WTC11 (cell line): ENCODE results near the gene MTHFD1L. TPM values are rescaled to one million over a fixed set of nuclear protein-coding genes. Genes with fewer than 3 reads are reported as not detected.

ENCODE experiments used
- ATAC-seq: fragments of 200-7000 bp; cut with Tn5 transposase; 2 replicates; pipeline ENCODE4 v1.10.0; 2021; ENCODE audit warnings: mild to moderate bottlenecking, moderate library complexity
- CTCF ChIA-PET: fragments of 300-600 bp; sonication (Branson Sonifier 250); formaldehyde crosslinking; loops from one replicate; lab custom pipeline; 2021; ENCODE audit warnings: antibody characterized with exemption; lab: Charles Lee
- POLR2A ChIA-PET: fragments of 350-600 bp; sonication (Branson Sonifier 250); formaldehyde crosslinking; loops from one replicate; lab custom pipeline; 2021; ENCODE audit warnings: antibody characterized with exemption; lab: Charles Lee
- DNase-seq: peaks from one replicate; pipeline ENCODE4 v3.0.0; 2021; ENCODE audit warnings: low spot score
- H3K27ac Mint-ChIP-seq: 2 replicates; pipeline ENCODE4 v1.8.0; 2021; ENCODE audit warnings: mixed read lengths
- H3K27me3 Mint-ChIP-seq: 2 replicates; pipeline ENCODE4 v1.8.0; 2021; ENCODE audit warnings: low read depth, mild to moderate bottlenecking, moderate library complexity, mixed read lengths
- H3K36me3 Mint-ChIP-seq: 2 replicates; pipeline ENCODE4 v1.8.0; 2021; ENCODE audit warnings: mixed read lengths
- H3K4me1 Mint-ChIP-seq: 2 replicates; pipeline ENCODE4 v1.8.0; 2022; ENCODE audit warnings: mixed read lengths
- H3K4me3 Mint-ChIP-seq: 2 replicates; pipeline ENCODE4 v1.8.0; 2021; ENCODE audit warnings: mild to moderate bottlenecking, moderate library complexity, mixed read lengths
- H3K9me3 Mint-ChIP-seq: 2 replicates; pipeline ENCODE4 v1.8.0; 2021; ENCODE audit warnings: mixed read lengths
- ATF2 ChIP-seq: sonication (generic); formaldehyde crosslinking; IDR thresholded peaks from 2 replicates; pipeline ENCODE4 v1.8.1; 2022; ENCODE audit warnings: low read depth, missing genetic modification reagents, borderline replicate concordance
- ATF6 ChIP-seq: sonication (generic); formaldehyde crosslinking; IDR thresholded peaks from 2 replicates; pipeline ENCODE4 v1.8.1; 2023; ENCODE audit warnings: mild to moderate bottlenecking, missing genetic modification reagents
- CREM ChIP-seq: sonication (generic); formaldehyde crosslinking; IDR thresholded peaks from 2 replicates; pipeline ENCODE4 v1.8.1; 2022; ENCODE audit warnings: mild to moderate bottlenecking, missing genetic modification reagents, moderate library complexity
- E2F5 ChIP-seq: sonication (generic); formaldehyde crosslinking; IDR thresholded peaks from 2 replicates; pipeline ENCODE4 v1.8.1; 2022; ENCODE audit warnings: mild to moderate bottlenecking, moderate library complexity, missing genetic modification reagents
- ELF4 ChIP-seq: sonication (generic); formaldehyde crosslinking; IDR thresholded peaks from 2 replicates; pipeline ENCODE4 v1.8.1; 2022; ENCODE audit warnings: low read depth, mild to moderate bottlenecking, moderate library complexity, missing genetic modification reagents
- IRF2 ChIP-seq: sonication (generic); formaldehyde crosslinking; IDR thresholded peaks from 2 replicates; pipeline ENCODE4 v1.8.0; 2022; ENCODE audit warnings: low read depth, missing genetic modification reagents, borderline replicate concordance
- JUN ChIP-seq: sonication (generic); formaldehyde crosslinking; IDR thresholded peaks from 2 replicates; pipeline ENCODE4 v1.8.0; 2023; ENCODE audit warnings: mild to moderate bottlenecking, missing genetic modification reagents
- KAT7 ChIP-seq: sonication (generic); formaldehyde crosslinking; IDR thresholded peaks from 2 replicates; pipeline ENCODE4 v1.8.1; 2023; ENCODE audit warnings: missing genetic modification reagents, mild to moderate bottlenecking, borderline replicate concordance
- NFATC4 ChIP-seq: fragments of 250-450 bp; sonication (Bioruptor Pico); IDR thresholded peaks from 2 replicates; pipeline ENCODE4 v1.9.0; 2021; ENCODE audit warnings: mild to moderate bottlenecking
- NFE2L1 ChIP-seq: sonication (generic); formaldehyde crosslinking; IDR thresholded peaks from 2 replicates; pipeline ENCODE4 v1.8.1; 2023; ENCODE audit warnings: missing genetic modification reagents
- NFYB ChIP-seq: sonication (generic); formaldehyde crosslinking; conservative IDR thresholded peaks from 2 replicates; pipeline ENCODE4 v1.8.0; 2022; ENCODE audit warnings: low read depth, missing genetic modification reagents
- STAT6 ChIP-seq: sonication (generic); formaldehyde crosslinking; conservative IDR thresholded peaks from 2 replicates; pipeline ENCODE4 v1.8.1; 2023; ENCODE audit warnings: mild to moderate bottlenecking, low read depth, missing genetic modification reagents, moderate library complexity
- TCF7 ChIP-seq: sonication (generic); formaldehyde crosslinking; IDR thresholded peaks from 2 replicates; pipeline ENCODE4 v1.8.0; 2022; ENCODE audit warnings: mild to moderate bottlenecking, low read depth, missing genetic modification reagents, moderate library complexity
- ZMAT4 ChIP-seq: fragments of 250-450 bp; sonication (Bioruptor Pico); IDR thresholded peaks from 2 replicates; pipeline ENCODE4 v1.9.0; 2021; ENCODE audit warnings: mild to moderate bottlenecking
- ZNF416 ChIP-seq: fragments of 250-450 bp; sonication (Bioruptor Pico); IDR thresholded peaks from 2 replicates; pipeline ENCODE4 v1.9.0; 2021; ENCODE audit warnings: mild to moderate bottlenecking, inconsistent platforms
- ZNF671 ChIP-seq: fragments of 250-450 bp; sonication (Bioruptor Pico); IDR thresholded peaks from 2 replicates; pipeline ENCODE4 v1.8.0; 2021; ENCODE audit warnings: mild to moderate bottlenecking
- total RNA-seq: library from RNA; stranded (reverse); gene quantifications from 3 replicates; pipeline ENCODE4 v1.2.3, GENCODE V29; 2021
- TF ChIP-seq, protein P1 (sequence below): sonication (generic); formaldehyde crosslinking; IDR thresholded peaks from 2 replicates; pipeline ENCODE4 v1.8.1; 2023; ENCODE audit warnings: mild to moderate bottlenecking, missing genetic modification reagents
- TF ChIP-seq, protein P2 (sequence below): sonication (generic); formaldehyde crosslinking; conservative IDR thresholded peaks from 2 replicates; pipeline ENCODE4 v1.8.1; 2022; ENCODE audit warnings: mild to moderate bottlenecking, missing genetic modification reagents
- TF ChIP-seq, protein P3 (sequence below): sonication (generic); formaldehyde crosslinking; IDR thresholded peaks from 2 replicates; pipeline ENCODE4 v1.8.1; 2022; ENCODE audit warnings: missing genetic modification reagents, borderline replicate concordance
- TF ChIP-seq, protein P4 (sequence below): sonication (generic); formaldehyde crosslinking; IDR thresholded peaks from 2 replicates; pipeline ENCODE4 v1.8.0; 2022; ENCODE audit warnings: missing genetic modification reagents

Gene MTHFD1L
- total RNA-seq, 1 experiment from 2014 or later, result 104 TPM

DNA sequence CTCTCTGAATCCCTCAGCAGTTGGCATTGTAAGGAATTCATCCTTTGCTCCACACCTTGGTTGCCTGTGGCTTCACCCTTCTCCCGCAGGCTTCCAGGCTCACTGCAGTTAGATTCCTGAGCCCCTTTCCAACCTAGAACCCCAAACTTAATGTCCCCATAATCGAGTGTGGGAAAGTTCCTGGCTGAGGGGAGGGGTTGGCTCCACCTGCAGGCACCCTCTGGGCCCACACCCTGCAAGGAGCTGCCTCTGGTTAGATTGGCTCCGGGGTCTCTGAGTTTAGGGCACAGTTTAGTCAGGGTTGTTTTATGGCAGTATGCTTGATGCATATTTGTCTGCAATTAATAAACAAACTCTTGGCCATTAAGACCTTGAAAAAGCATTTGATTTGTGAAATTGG is 63.4 kb downstream of the MTHFD1L start:
- H3K4me1 Mint-ChIP-seq, result no peaks in the 10 kb centered on the region
- H3K9me3 Mint-ChIP-seq, result no peaks in the 10 kb centered on the region
- no peaks in the 10 kb centered on the region for H3K27me3 Mint-ChIP-seq
- peaks cover 37% of the 10 kb centered on the region for H3K36me3 Mint-ChIP-seq
- DNase-seq (peak; percentile 39), ATAC-seq (peak; percentile 88)
- POLR2A ChIA-PET, result no interaction called here
- CTCF ChIA-PET, result interaction anchor here (0.5 to 2.2 kb wide), 21 partner anchors 8 to 858 kb away, joined by 3 to 24 read pairs (median 3); partner anchors contain the start of gene MTHFD1L
- TF ChIP-seq ELF4 (CRISPR knock-in tag) (no peak), NFE2L1 (CRISPR knock-in tag) (no peak), JUN (CRISPR knock-in tag) (no peak), ATF2 (CRISPR knock-in tag) (no peak), ATF6 (CRISPR knock-in tag) (no peak), ZMAT4 (CRISPR knock-in tag) (no peak), TCF7 (CRISPR knock-in tag) (no peak), IRF2 (CRISPR knock-in tag) (no peak), ZNF671 (CRISPR knock-in tag) (no peak), KAT7 (CRISPR knock-in tag) (no peak), ZNF416 (CRISPR knock-in tag) (no peak), NFYB (CRISPR knock-in tag) (no peak), CREM (CRISPR knock-in tag) (no peak), NFATC4 (CRISPR knock-in tag) (no peak), E2F5 (no peak), STAT6 (CRISPR knock-in tag) (no peak)
- TF ChIP-seq, protein P1, sequence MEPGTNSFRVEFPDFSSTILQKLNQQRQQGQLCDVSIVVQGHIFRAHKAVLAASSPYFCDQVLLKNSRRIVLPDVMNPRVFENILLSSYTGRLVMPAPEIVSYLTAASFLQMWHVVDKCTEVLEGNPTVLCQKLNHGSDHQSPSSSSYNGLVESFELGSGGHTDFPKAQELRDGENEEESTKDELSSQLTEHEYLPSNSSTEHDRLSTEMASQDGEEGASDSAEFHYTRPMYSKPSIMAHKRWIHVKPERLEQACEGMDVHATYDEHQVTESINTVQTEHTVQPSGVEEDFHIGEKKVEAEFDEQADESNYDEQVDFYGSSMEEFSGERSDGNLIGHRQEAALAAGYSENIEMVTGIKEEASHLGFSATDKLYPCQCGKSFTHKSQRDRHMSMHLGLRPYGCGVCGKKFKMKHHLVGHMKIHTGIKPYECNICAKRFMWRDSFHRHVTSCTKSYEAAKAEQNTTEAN (CRISPR knock-in tag), result no peak
- TF ChIP-seq, protein P2, sequence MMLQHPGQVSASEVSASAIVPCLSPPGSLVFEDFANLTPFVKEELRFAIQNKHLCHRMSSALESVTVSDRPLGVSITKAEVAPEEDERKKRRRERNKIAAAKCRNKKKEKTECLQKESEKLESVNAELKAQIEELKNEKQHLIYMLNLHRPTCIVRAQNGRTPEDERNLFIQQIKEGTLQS (CRISPR knock-in tag), result no peak
- TF ChIP-seq, protein P3, sequence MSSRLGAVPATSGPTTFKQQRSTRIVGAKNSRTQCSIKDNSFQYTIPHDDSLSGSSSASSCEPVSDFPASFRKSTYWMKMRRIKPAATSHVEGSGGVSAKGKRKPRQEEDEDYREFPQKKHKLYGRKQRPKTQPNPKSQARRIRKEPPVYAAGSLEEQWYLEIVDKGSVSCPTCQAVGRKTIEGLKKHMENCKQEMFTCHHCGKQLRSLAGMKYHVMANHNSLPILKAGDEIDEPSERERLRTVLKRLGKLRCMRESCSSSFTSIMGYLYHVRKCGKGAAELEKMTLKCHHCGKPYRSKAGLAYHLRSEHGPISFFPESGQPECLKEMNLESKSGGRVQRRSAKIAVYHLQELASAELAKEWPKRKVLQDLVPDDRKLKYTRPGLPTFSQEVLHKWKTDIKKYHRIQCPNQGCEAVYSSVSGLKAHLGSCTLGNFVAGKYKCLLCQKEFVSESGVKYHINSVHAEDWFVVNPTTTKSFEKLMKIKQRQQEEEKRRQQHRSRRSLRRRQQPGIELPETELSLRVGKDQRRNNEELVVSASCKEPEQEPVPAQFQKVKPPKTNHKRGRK (CRISPR knock-in tag), result no peak
- TF ChIP-seq, protein P4, sequence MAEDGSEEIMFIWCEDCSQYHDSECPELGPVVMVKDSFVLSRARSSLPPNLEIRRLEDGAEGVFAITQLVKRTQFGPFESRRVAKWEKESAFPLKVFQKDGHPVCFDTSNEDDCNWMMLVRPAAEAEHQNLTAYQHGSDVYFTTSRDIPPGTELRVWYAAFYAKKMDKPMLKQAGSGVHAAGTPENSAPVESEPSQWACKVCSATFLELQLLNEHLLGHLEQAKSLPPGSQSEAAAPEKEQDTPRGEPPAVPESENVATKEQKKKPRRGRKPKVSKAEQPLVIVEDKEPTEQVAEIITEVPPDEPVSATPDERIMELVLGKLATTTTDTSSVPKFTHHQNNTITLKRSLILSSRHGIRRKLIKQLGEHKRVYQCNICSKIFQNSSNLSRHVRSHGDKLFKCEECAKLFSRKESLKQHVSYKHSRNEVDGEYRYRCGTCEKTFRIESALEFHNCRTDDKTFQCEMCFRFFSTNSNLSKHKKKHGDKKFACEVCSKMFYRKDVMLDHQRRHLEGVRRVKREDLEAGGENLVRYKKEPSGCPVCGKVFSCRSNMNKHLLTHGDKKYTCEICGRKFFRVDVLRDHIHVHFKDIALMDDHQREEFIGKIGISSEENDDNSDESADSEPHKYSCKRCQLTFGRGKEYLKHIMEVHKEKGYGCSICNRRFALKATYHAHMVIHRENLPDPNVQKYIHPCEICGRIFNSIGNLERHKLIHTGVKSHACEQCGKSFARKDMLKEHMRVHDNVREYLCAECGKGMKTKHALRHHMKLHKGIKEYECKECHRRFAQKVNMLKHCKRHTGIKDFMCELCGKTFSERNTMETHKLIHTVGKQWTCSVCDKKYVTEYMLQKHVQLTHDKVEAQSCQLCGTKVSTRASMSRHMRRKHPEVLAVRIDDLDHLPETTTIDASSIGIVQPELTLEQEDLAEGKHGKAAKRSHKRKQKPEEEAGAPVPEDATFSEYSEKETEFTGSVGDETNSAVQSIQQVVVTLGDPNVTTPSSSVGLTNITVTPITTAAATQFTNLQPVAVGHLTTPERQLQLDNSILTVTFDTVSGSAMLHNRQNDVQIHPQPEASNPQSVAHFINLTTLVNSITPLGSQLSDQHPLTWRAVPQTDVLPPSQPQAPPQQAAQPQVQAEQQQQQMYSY (CRISPR knock-in tag), result no peak
- no peak overlapping the region for H3K27ac Mint-ChIP-seq
- no peak overlapping the region for H3K4me3 Mint-ChIP-seq
